ENCODE measurements around the gene GRIK1. TPM values are rescaled to one million over a fixed set of nuclear protein-coding genes. Genes with fewer than 3 reads are reported as not detected.

GRIK1 gene
- polyA plus RNA-seq, 2 donors = 0.01 to 0.02 TPM

DNA sequence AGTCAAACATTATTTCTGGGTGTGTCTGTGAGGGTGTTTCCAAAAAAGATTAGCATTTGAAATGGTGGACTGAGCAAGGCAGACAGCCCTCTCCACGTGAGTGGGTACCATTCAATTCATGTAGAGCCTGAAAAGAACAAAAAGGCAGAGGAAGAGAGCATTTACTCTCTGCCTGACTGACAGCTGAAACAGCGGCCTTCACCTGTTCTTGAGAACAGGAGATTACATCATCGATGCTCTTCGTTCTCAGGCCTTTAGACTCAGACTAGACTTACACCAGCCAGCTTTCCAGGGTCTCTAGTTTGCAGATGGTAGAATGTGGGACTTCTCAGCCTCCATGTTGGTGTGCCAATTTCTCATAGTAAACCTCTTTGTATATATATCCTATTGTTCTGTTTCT is 338.7 kb downstream of the GRIK1 start:
- H3K9me3 ChIP-seq (ENCODE audit: control insufficient read depth in 2 of 2, insufficient read depth in 1 of 2, low read depth in 1 of 2, low read length in 1 of 2) = peaks cover 0 to 3% of the 10 kb centered on the region in 2 donors
- H3K27me3 ChIP-seq (ENCODE audit: control insufficient read depth in 1 of 2, insufficient read depth in 2 of 2, low read length in 2 of 2) = no peaks in the 10 kb centered on the region
- no peak overlapping the region for H3K4me3 ChIP-seq (ENCODE audit: low read depth in 1 of 2, low read length in 2 of 2)
- H3K27ac ChIP-seq (ENCODE audit: low read depth in 2 of 2, low read length in 1 of 2) = no peak overlapping the region
- 89% methylated on average over 4 of the region's 4 CpGs for WGBS, 2 donors
- H3K4me1 ChIP-seq (ENCODE audit: control insufficient read depth in 2 of 2, insufficient read depth in 2 of 2, low read length in 1 of 2) = no peaks in the 10 kb centered on the region
- no peaks in the 10 kb centered on the region for H3K36me3 ChIP-seq (ENCODE audit: control insufficient read depth in 2 of 2, insufficient read depth in 2 of 2, low read length in 1 of 2)

DNA sequence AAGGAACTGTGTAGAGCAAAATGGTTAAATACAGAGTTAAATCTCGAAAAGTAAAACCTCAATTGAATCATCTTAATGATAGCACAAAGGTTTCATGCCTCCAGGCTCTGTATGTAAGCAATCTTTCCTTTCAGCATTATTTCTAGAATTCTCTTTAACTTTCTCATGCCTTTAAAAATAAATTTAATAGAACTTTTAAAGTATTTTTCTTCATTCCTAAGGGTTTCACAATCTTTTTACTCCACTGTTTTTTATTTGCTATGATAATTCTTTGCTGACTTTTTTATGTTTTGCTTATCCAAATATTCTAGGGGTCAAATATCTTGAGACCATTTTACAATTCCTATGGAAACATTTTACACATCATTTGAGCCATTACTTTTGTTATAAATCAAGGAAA is 353.1 kb downstream of the GRIK1 start:
- Histone ChIP-seq H3K27me3 (ENCODE audit: control insufficient read depth in 1 of 2, insufficient read depth in 2 of 2, low read length in 2 of 2) (no peaks in the 10 kb centered on the region), H3K36me3 (ENCODE audit: control insufficient read depth in 2 of 2, insufficient read depth in 2 of 2, low read length in 1 of 2) (no peaks in the 10 kb centered on the region), H3K4me3 (ENCODE audit: low read depth in 1 of 2, low read length in 2 of 2) (no peak overlapping the region), H3K9me3 (ENCODE audit: control insufficient read depth in 2 of 2, insufficient read depth in 1 of 2, low read depth in 1 of 2, low read length in 1 of 2) (no peaks in the 10 kb centered on the region), H3K27ac (ENCODE audit: low read depth in 2 of 2, low read length in 1 of 2) (no peak overlapping the region), H3K4me1 (ENCODE audit: control insufficient read depth in 2 of 2, insufficient read depth in 2 of 2, low read length in 1 of 2) (no peaks in the 10 kb centered on the region)
- 42 to 54% methylated on average over 1 of the region's 1 CpG for WGBS, 2 donors

DNA sequence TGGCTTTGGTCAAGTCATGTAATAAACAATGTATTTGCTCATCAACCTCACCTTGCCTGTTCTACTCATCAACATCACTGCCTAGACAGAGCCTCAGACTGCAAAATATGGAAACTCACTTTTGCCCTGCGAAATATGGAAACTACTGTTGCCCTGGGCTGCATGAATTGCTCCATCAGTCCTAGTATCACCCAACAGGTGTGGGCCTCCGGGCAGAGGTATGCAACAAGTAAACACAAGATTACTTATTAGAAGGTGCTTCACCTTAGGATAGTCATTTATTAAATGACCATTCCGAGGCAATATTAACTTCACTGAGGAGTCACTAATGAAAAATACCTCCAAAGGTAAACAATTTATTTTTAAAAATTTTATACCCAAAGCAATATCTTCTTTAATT is 354.3 kb downstream of the GRIK1 start:
- 84% methylated on average over 3 of the region's 3 CpGs for WGBS, 2 donors
- H3K4me1 ChIP-seq (ENCODE audit: control insufficient read depth in 2 of 2, insufficient read depth in 2 of 2, low read length in 1 of 2) = no peaks in the 10 kb centered on the region
- no peaks in the 10 kb centered on the region for H3K36me3 ChIP-seq (ENCODE audit: control insufficient read depth in 2 of 2, insufficient read depth in 2 of 2, low read length in 1 of 2)
- no peak overlapping the region for H3K4me3 ChIP-seq (ENCODE audit: low read depth in 1 of 2, low read length in 2 of 2)
- no peaks in the 10 kb centered on the region for H3K9me3 ChIP-seq (ENCODE audit: control insufficient read depth in 2 of 2, insufficient read depth in 1 of 2, low read depth in 1 of 2, low read length in 1 of 2)
- no peaks in the 10 kb centered on the region for H3K27me3 ChIP-seq (ENCODE audit: control insufficient read depth in 1 of 2, insufficient read depth in 2 of 2, low read length in 2 of 2)
- no peak overlapping the region for H3K27ac ChIP-seq (ENCODE audit: low read depth in 2 of 2, low read length in 1 of 2)

DNA sequence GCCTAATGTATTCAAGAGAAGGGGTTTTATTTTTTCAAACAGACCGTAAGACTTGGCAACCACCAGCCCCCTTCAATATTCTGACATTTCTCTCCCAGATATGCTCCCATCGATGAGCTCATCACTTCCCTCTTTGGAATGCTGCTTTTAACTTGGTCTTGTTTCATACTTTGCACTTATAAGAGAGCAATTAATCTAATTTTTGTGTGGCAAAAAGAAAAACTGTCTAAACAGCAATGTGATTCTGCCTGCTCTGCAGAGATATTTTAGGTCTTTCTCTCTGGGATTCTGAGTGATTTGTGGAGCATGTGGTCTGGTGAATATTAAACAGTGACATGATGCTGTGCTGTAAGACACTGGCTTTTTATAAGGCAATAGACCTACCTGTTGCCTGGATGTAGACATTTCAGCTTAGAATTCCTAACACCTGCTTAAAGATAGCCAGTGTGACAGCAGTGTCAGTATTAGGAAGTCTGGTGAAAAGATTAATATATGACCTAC is 356.3 kb downstream of the GRIK1 start:
- no peaks in the 10 kb centered on the region for H3K27me3 ChIP-seq (ENCODE audit: control insufficient read depth in 1 of 2, insufficient read depth in 2 of 2, low read length in 2 of 2)
- 64 to 79% methylated on average over 2 of the region's 2 CpGs for WGBS, 2 donors
- H3K36me3 ChIP-seq (ENCODE audit: control insufficient read depth in 2 of 2, insufficient read depth in 2 of 2, low read length in 1 of 2) = no peaks in the 10 kb centered on the region
- no peaks in the 10 kb centered on the region for H3K9me3 ChIP-seq (ENCODE audit: control insufficient read depth in 2 of 2, insufficient read depth in 1 of 2, low read depth in 1 of 2, low read length in 1 of 2)
- H3K4me3 ChIP-seq (ENCODE audit: low read depth in 1 of 2, low read length in 2 of 2) = no peak overlapping the region
- no peak overlapping the region for H3K27ac ChIP-seq (ENCODE audit: low read depth in 2 of 2, low read length in 1 of 2)
- H3K4me1 ChIP-seq (ENCODE audit: control insufficient read depth in 2 of 2, insufficient read depth in 2 of 2, low read length in 1 of 2) = no peaks in the 10 kb centered on the region

DNA sequence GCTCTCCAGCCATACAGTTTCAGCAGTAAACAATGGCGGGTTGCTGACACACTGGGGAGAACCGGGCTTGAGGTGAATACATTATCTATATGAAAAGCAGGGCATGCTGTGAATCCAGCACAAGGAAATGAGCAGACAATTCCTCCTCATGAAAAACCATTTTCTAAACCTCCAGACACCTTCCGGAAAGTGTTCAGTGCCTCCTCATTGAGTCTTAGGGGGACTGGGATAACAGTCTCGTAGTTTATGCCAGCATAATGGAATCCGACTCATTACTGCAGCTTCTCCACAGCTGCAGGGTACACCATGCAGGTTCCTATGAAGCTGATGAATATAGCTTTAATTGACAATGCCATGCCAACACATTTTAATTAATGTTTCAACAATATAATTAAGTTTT is 356.9 kb downstream of the GRIK1 start:
- H3K9me3 ChIP-seq (ENCODE audit: control insufficient read depth in 2 of 2, insufficient read depth in 1 of 2, low read depth in 1 of 2, low read length in 1 of 2) = no peaks in the 10 kb centered on the region
- H3K36me3 ChIP-seq (ENCODE audit: control insufficient read depth in 2 of 2, insufficient read depth in 2 of 2, low read length in 1 of 2) = no peaks in the 10 kb centered on the region
- no peaks in the 10 kb centered on the region for H3K4me1 ChIP-seq (ENCODE audit: control insufficient read depth in 2 of 2, insufficient read depth in 2 of 2, low read length in 1 of 2)
- 88 to 91% methylated on average over 5 of the region's 5 CpGs for WGBS, 2 donors
- H3K4me3 ChIP-seq (ENCODE audit: low read depth in 1 of 2, low read length in 2 of 2) = no peak overlapping the region
- no peaks in the 10 kb centered on the region for H3K27me3 ChIP-seq (ENCODE audit: control insufficient read depth in 1 of 2, insufficient read depth in 2 of 2, low read length in 2 of 2)
- no peak overlapping the region for H3K27ac ChIP-seq (ENCODE audit: low read depth in 2 of 2, low read length in 1 of 2)

DNA sequence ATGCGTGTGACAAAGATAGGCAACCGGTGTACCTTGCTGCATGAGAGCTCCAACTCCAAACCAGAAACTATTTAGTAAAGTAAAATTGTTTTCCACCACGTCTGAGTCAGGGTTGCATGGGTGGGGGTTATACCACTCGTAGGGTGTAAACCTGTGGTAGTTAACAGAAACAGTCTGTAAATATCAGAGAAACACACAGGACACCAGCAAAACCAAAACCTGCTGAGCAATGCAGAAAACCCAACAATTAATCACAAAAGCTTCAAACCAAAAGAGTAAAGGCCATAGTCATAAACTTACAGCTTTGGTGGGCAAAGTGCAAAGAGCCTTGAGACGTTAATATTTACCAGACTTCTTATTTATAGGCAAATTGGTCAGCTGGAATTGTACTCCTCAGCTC is 358.4 kb downstream of the GRIK1 start:
- H3K27me3 ChIP-seq (ENCODE audit: control insufficient read depth in 1 of 2, insufficient read depth in 2 of 2, low read length in 2 of 2) = no peaks in the 10 kb centered on the region
- no peaks in the 10 kb centered on the region for H3K9me3 ChIP-seq (ENCODE audit: control insufficient read depth in 2 of 2, insufficient read depth in 1 of 2, low read depth in 1 of 2, low read length in 1 of 2)
- no peak overlapping the region for H3K4me3 ChIP-seq (ENCODE audit: low read depth in 1 of 2, low read length in 2 of 2)
- no peaks in the 10 kb centered on the region for H3K4me1 ChIP-seq (ENCODE audit: control insufficient read depth in 2 of 2, insufficient read depth in 2 of 2, low read length in 1 of 2)
- 68 to 78% methylated on average over 5 of the region's 5 CpGs for WGBS, 2 donors
- H3K27ac ChIP-seq (ENCODE audit: low read depth in 2 of 2, low read length in 1 of 2) = no peak overlapping the region
- no peaks in the 10 kb centered on the region for H3K36me3 ChIP-seq (ENCODE audit: control insufficient read depth in 2 of 2, insufficient read depth in 2 of 2, low read length in 1 of 2)

DNA sequence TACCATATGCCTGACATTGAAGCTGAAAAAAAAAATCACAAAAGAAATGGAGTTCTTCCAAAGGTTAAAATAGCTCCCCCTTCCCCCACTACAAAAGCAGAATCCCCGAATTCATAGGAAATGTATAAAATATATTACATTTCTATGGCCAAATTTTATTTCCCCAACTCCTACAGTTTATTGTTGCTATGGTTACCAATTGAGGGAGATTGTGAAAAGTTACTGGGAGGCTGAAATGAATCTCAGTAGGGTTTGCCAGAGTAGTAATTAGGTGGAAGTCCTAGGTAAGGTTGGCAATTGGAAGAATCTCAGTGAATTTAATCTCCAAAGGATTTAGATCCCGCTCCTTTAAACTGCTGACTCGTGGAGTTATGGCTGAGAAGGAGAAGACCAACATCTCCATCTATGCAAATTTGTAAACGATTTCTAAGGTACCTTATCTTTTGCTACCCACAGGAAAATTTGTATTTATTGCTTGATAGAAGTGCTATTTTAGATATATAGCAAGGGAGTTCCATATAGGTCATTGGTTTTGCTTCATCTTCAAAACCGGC is 359.0 kb downstream of the GRIK1 start:
- no peak overlapping the region for H3K27ac ChIP-seq (ENCODE audit: low read depth in 2 of 2, low read length in 1 of 2)
- no peaks in the 10 kb centered on the region for H3K4me1 ChIP-seq (ENCODE audit: control insufficient read depth in 2 of 2, insufficient read depth in 2 of 2, low read length in 1 of 2)
- no peaks in the 10 kb centered on the region for H3K36me3 ChIP-seq (ENCODE audit: control insufficient read depth in 2 of 2, insufficient read depth in 2 of 2, low read length in 1 of 2)
- no peaks in the 10 kb centered on the region for H3K27me3 ChIP-seq (ENCODE audit: control insufficient read depth in 1 of 2, insufficient read depth in 2 of 2, low read length in 2 of 2)
- H3K4me3 ChIP-seq (ENCODE audit: low read depth in 1 of 2, low read length in 2 of 2) = no peak overlapping the region
- 78 to 83% methylated on average over 5 of the region's 5 CpGs for WGBS, 2 donors
- H3K9me3 ChIP-seq (ENCODE audit: control insufficient read depth in 2 of 2, insufficient read depth in 1 of 2, low read depth in 1 of 2, low read length in 1 of 2) = no peaks in the 10 kb centered on the region

DNA sequence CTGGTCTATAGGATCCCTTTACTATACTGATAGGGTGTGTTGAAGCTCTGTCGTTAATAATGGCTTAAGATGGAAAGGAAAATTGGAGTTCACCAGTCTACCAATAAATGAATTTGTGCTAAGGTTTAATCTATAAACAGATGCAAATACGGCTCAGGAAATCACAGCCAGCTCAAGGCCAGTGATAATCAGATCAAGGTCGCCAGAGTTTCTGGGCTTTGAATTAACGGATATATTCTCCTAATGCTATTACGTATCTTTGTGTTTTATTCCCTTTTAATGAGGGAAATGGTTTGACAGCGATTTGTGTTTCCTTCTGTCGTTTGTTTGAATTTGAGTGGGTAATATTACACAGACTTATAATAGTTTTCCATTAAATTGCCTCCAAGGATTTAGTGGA is 361.5 kb downstream of the GRIK1 start:
- no peak overlapping the region for H3K27ac ChIP-seq (ENCODE audit: low read depth in 2 of 2, low read length in 1 of 2)
- 75 to 83% methylated on average over 7 of the region's 7 CpGs for WGBS, 2 donors
- no peaks in the 10 kb centered on the region for H3K27me3 ChIP-seq (ENCODE audit: control insufficient read depth in 1 of 2, insufficient read depth in 2 of 2, low read length in 2 of 2)
- no peaks in the 10 kb centered on the region for H3K4me1 ChIP-seq (ENCODE audit: control insufficient read depth in 2 of 2, insufficient read depth in 2 of 2, low read length in 1 of 2)
- H3K9me3 ChIP-seq (ENCODE audit: control insufficient read depth in 2 of 2, insufficient read depth in 1 of 2, low read depth in 1 of 2, low read length in 1 of 2) = no peaks in the 10 kb centered on the region
- no peaks in the 10 kb centered on the region for H3K36me3 ChIP-seq (ENCODE audit: control insufficient read depth in 2 of 2, insufficient read depth in 2 of 2, low read length in 1 of 2)
- H3K4me3 ChIP-seq (ENCODE audit: low read depth in 1 of 2, low read length in 2 of 2) = no peak overlapping the region

DNA sequence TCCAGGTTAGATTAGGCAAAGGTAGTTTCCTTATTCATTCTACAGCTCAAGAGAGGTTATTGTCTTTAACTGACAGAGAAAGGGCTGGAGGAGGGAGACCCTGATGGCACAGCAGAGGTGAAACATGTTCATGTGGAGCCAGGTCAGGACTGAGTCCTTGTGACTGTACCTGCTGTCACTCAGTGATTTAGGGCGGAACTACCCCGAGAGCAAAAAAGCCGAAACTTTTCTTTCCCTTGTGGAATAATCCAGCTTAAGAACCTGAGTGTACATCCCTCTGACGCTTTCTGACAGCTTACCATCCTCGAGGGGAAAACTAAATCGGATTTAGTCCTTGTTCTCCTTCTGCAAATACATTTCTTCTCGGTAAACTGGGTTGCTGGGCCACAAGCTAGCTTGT is 367.8 kb downstream of the GRIK1 start:
- H3K4me3 ChIP-seq (ENCODE audit: low read depth in 1 of 2, low read length in 2 of 2) = no peak overlapping the region

DNA sequence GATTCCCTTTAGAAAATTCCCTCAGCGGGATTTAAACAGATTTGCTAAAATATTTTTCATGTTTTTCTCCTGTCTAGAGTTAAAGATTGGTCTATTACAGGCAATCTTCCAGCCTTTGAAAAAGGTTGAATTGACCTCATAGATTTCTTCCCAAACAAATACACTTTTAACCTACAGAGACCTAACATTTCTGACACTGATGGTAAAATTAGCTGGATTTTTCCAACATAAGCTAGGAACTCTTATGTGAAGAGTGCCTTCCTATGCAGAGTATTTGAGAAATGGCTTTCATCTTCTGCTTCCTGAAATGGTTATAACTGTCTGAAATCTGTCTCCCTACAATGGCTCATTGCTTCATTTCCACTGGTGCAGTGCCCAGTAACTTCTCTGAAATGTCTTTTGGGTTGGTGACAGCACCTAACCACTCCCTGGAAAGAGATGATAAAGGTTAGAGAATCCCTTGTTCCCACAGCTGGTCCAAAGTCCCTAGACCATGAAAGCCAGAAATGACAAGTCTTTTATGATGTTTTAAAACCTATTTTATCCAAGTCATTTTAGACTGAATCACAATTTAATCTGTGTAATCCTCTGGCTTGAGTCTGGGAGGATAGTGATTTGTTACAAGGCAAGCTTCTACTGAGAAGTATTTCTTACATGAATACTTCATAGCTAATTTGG is 371.6 kb downstream of the GRIK1 start:
- Histone ChIP-seq H3K4me1 (ENCODE audit: control insufficient read depth in 2 of 2, insufficient read depth in 2 of 2, low read length in 1 of 2) (no peaks in the 10 kb centered on the region), H3K27ac (ENCODE audit: low read depth in 2 of 2, low read length in 1 of 2) (no peak overlapping the region), H3K36me3 (ENCODE audit: control insufficient read depth in 2 of 2, insufficient read depth in 2 of 2, low read length in 1 of 2) (no peaks in the 10 kb centered on the region), H3K9me3 (ENCODE audit: control insufficient read depth in 2 of 2, insufficient read depth in 1 of 2, low read depth in 1 of 2, low read length in 1 of 2) (no peaks in the 10 kb centered on the region), H3K4me3 (ENCODE audit: low read depth in 1 of 2, low read length in 2 of 2) (no peak overlapping the region), H3K27me3 (ENCODE audit: control insufficient read depth in 1 of 2, insufficient read depth in 2 of 2, low read length in 2 of 2) (no peaks in the 10 kb centered on the region)
- WGBS, 2 donors = 81 to 85% methylated on average over 1 of the region's 1 CpG

More for the DNA sequence above, 367.8 kb downstream of the GRIK1 start:
- no peak overlapping the region for H3K27ac ChIP-seq (ENCODE audit: low read depth in 2 of 2, low read length in 1 of 2)
- no peaks in the 10 kb centered on the region for H3K4me1 ChIP-seq (ENCODE audit: control insufficient read depth in 2 of 2, insufficient read depth in 2 of 2, low read length in 1 of 2)
- H3K36me3 ChIP-seq (ENCODE audit: control insufficient read depth in 2 of 2, insufficient read depth in 2 of 2, low read length in 1 of 2) = no peaks in the 10 kb centered on the region
- H3K9me3 ChIP-seq (ENCODE audit: control insufficient read depth in 2 of 2, insufficient read depth in 1 of 2, low read depth in 1 of 2, low read length in 1 of 2) = no peaks in the 10 kb centered on the region
- WGBS, 2 donors = 85 to 86% methylated on average over 7 of the region's 7 CpGs
- H3K27me3 ChIP-seq (ENCODE audit: control insufficient read depth in 1 of 2, insufficient read depth in 2 of 2, low read length in 2 of 2) = no peaks in the 10 kb centered on the region
